Peyer's patch (tissue), 4 donors: Measurements from ENCODE around the gene NAV2. TPM values are rescaled to one million over a fixed set of nuclear protein-coding genes. Genes with fewer than 3 reads are reported as not detected.

Experiments used
- DNase-seq, 3 donors: peaks; one replicate each; pipeline ENCODE4 v3.0.0-alpha.2; 2017 to 2019
- H3K27ac ChIP-seq, 4 donors: fragments of 200-600 bp; sonication (generic); one replicate each; pipeline ENCODE4 v1.5.1; 2016 to 2019
- H3K27me3 ChIP-seq, 2 donors: fragments of 200-600 bp; sonication (generic); one replicate each; pipeline ENCODE4 v1.5.1; 2019
- H3K36me3 ChIP-seq, 3 donors: fragments of 200-600 bp; sonication (generic); one replicate each; pipeline ENCODE4 v1.5.1; 2016 to 2019
- H3K4me1 ChIP-seq, 4 donors: fragments of 200-600 bp; sonication (generic); one replicate each; pipeline ENCODE4 v1.5.1; 2016 to 2019
- H3K4me3 ChIP-seq, 4 donors: fragments of 200-600 bp; sonication (generic); 1 replicate in 3 of 4; 2 replicates in 1 of 4; pipeline ENCODE4 v1.5.1; 2016 to 2019; ENCODE audit warnings: mild to moderate bottlenecking in 1 of 4
- H3K9me3 ChIP-seq, 4 donors: fragments of 200-600 bp; sonication (generic); one replicate each; pipeline ENCODE4 v1.5.1; 2016 to 2019; ENCODE audit warnings: mild to moderate bottlenecking in 1 of 4
- CTCF ChIP-seq, 6 experiments: fragments of 450-650 bp in 4 of 6; fragments of 200-600 bp in 2 of 6; sonication (generic) in 1 of 6; IDR thresholded peaks; one replicate each; pipeline ENCODE4 v1.5.1; 2017 to 2019; ENCODE audit warnings: antibody characterized with exemption in 6 of 6, mild to moderate bottlenecking in 3 of 6, moderate library complexity in 1 of 6
- POLR2A ChIP-seq, 2 donors: fragments of 450-650 bp; IDR thresholded peaks; one replicate each; pipeline ENCODE4 v1.5.1; 2017; ENCODE audit warnings: antibody characterized with exemption in 2 of 2, mild to moderate bottlenecking in 2 of 2, moderate library complexity in 2 of 2
- total RNA-seq, 4 donors: library from RNA; depleted of rRNA; stranded (reverse); fragments of >200 nt; gene quantifications; one replicate each; pipeline ENCODE4 v1.1.0, GENCODE V29; 2016

NAV2 gene
- total RNA-seq, result 10 to 100 TPM in 3 of 4 donors, 1 to 10 TPM in 1; 6.0 to 48.7 (median 20.1) TPM

- no peaks in the 10 kb centered on the region for H3K36me3 ChIP-seq
- TF ChIP-seq CTCF (IDR thresholded peaks at IDR 0.05), result peak in 1 of 6 experiments; percentile 2
- TF ChIP-seq POLR2A (IDR thresholded peaks at IDR 0.05), result peak; percentile 35 to 70
- peaks cover 0 to 28% (median 7%) of the 10 kb centered on the region in 4 donors for H3K4me1 ChIP-seq
Measured at GRCh38 chr11:19712281-19713195, at the start of gene NAV2. Gene NAV2, plus strand, starts transcription at chr11:19712837. Its CDS starts 859 bp downstream, at chr11:19713696.

GRCh38 chr11:19663206-19663605 is 49.4 kb upstream of the NAV2 start:
- Histone ChIP-seq H3K4me3 (no peak overlapping the region), H3K4me1 (peaks cover 0 to 5% (median 0%) of the 10 kb centered on the region in 4 donors), H3K27me3 (no peaks in the 10 kb centered on the region), H3K36me3 (no peaks in the 10 kb centered on the region), H3K9me3 (no peaks in the 10 kb centered on the region), H3K27ac (no peak overlapping the region)
- TF ChIP-seq POLR2A (IDR thresholded peaks at IDR 0.05), result no peak
- DNase-seq, result no peak

More at GRCh38 chr11:19712281-19713195, at the start of gene NAV2:
- Histone ChIP-seq H3K27ac (peak within 1 kb of the TSS; percentile 64 to 89 (median 69)), H3K9me3 (no peaks in the 10 kb centered on the region), H3K4me3 (peak within 1 kb of the TSS; percentile 42 to 68 (median 59)), H3K27me3 (peaks cover 0 to 14% of the 10 kb centered on the region in 2 donors)
- DNase-seq, result peak; percentile 78 to 93 (median 92)

- DNase-seq, result no peak
- no peak overlapping the region for H3K27ac ChIP-seq
Measured at GRCh38 chr11:19664886-19665548, 47.6 kb upstream of the NAV2 start.

GRCh38 chr11:19666951-19667350 is 45.7 kb upstream of the NAV2 start:
- Histone ChIP-seq H3K27ac (no peak overlapping the region), H3K36me3 (no peaks in the 10 kb centered on the region), H3K9me3 (no peaks in the 10 kb centered on the region), H3K27me3 (no peaks in the 10 kb centered on the region), H3K4me1 (no peaks in the 10 kb centered on the region), H3K4me3 (no peak overlapping the region)
- DNase-seq, result no peak
- no peak for TF ChIP-seq CTCF (IDR thresholded peaks at IDR 0.05)
- no peak for TF ChIP-seq POLR2A (IDR thresholded peaks at IDR 0.05)

More at GRCh38 chr11:19664886-19665548, 47.6 kb upstream of the NAV2 start:
- Histone ChIP-seq H3K4me3 (no peak overlapping the region), H3K27me3 (no peaks in the 10 kb centered on the region), H3K9me3 (no peaks in the 10 kb centered on the region), H3K36me3 (no peaks in the 10 kb centered on the region), H3K4me1 (peaks cover 0 to 4% (median 0%) of the 10 kb centered on the region in 4 donors)
- TF ChIP-seq CTCF (IDR thresholded peaks at IDR 0.05) (no peak), POLR2A (IDR thresholded peaks at IDR 0.05) (no peak)

- no peaks in the 10 kb centered on the region for H3K27me3 ChIP-seq
- H3K36me3 ChIP-seq, result no peaks in the 10 kb centered on the region
- H3K9me3 ChIP-seq, result no peaks in the 10 kb centered on the region
- no peak overlapping the region for H3K27ac ChIP-seq
- TF ChIP-seq CTCF (IDR thresholded peaks at IDR 0.05), result no peak
- TF ChIP-seq POLR2A (IDR thresholded peaks at IDR 0.05), result no peak
- H3K4me3 ChIP-seq, result no peak overlapping the region
- peaks cover 0 to 5% (median 0%) of the 10 kb centered on the region in 4 donors for H3K4me1 ChIP-seq
- DNase-seq, result no peak
Measured at GRCh38 chr11:19669511-19669910, 43.1 kb upstream of the NAV2 start.
